Stimulated activated CD4-positive, alpha-beta T cell treated with anti-CD3 and anti-CD28 coated beads, Interleukin-1b, Interleukin-23, amount 100 ng/mL, for 4 hours (primary cell): ENCODE data around the gene MPV17L2.
"Not testable (repeated sequence)": the region's sequence is repeated elsewhere in the genome, so short reads cannot be mapped to it uniquely, and the experiment has no call there.

Experiments used
- DNase-seq, 2 donors: peaks; one replicate each; pipeline ENCODE4 v3.0.0-alpha.2; 2020; ENCODE audit warnings: low read depth in 2 of 2

The MPV17L2 gene

GRCh38 chr19:18192673-18193387 lies at the start of gene MPV17L2:
Gene MPV17L2 (plus strand): TSS chr19:18193218. CDS start chr19:18193282, 64 bp downstream.
- peak; percentile 93 to 95 for DNase-seq

GRCh38 chr19:18143902-18144301 lies 49.1 kb upstream of the MPV17L2 start:
- DNase-seq, result no peak

GRCh38 chr19:18144361-18144760 lies 48.7 kb upstream of the MPV17L2 start:
- DNase-seq, result no peak

GRCh38 chr19:18144906-18145305 lies 48.1 kb upstream of the MPV17L2 start:
- DNase-seq, result no peak

- DNase-seq, result no peak
Measured at GRCh38 chr19:18145391-18145999, 47.5 kb upstream of the MPV17L2 start.

GRCh38 chr19:18147396-18147795 lies 45.6 kb upstream of the MPV17L2 start:
- DNase-seq, result no peak

- no peak for DNase-seq
Measured at GRCh38 chr19:18149596-18149975, 43.4 kb upstream of the MPV17L2 start.

- DNase-seq, result no peak
Measured at GRCh38 chr19:18150776-18151624, 42.0 kb upstream of the MPV17L2 start.

- peak; percentile 89 to 98 for DNase-seq
Measured at GRCh38 chr19:18152442-18152816, 40.6 kb upstream of the MPV17L2 start.

- peak; percentile 96 to 99 for DNase-seq
Measured at GRCh38 chr19:18152817-18153555, 40.0 kb upstream of the MPV17L2 start, which contains the start of gene PIK3R2. Gene PIK3R2 (plus strand): TSS chr19:18153163. CDS start chr19:18155880, 2,717 bp downstream.

- DNase-seq, result peak in 1 of 2 donors; percentile 36
Measured at GRCh38 chr19:18153556-18154134, 39.4 kb upstream of the MPV17L2 start.

GRCh38 chr19:18155095-18156087 lies 37.6 kb upstream of the MPV17L2 start:
- DNase-seq, result no peak

- DNase-seq, result no peak
Measured at GRCh38 chr19:18156268-18156667, 36.8 kb upstream of the MPV17L2 start.

GRCh38 chr19:18156841-18157464 lies 36.1 kb upstream of the MPV17L2 start:
- no peak for DNase-seq

GRCh38 chr19:18157465-18158063 lies 35.5 kb upstream of the MPV17L2 start:
- no peak for DNase-seq

- DNase-seq, result no peak
Measured at GRCh38 chr19:18158467-18158866, 34.6 kb upstream of the MPV17L2 start.

GRCh38 chr19:18159059-18159616 lies 33.9 kb upstream of the MPV17L2 start:
- DNase-seq, result not testable (repeated sequence)

- DNase-seq, result no peak
Measured at GRCh38 chr19:18159810-18160209, 33.2 kb upstream of the MPV17L2 start.

- no peak for DNase-seq
Measured at GRCh38 chr19:18160493-18160970, 32.5 kb upstream of the MPV17L2 start.
